Muscle of back (tissue), 11 donors: ENCODE measurements around the gene ITM2C. TPM values are rescaled to one million over a fixed set of nuclear protein-coding genes. Genes with fewer than 3 reads are reported as not detected.

Experiments
- DNase-seq, 3 donors: peaks; one replicate each; pipeline versions ENCODE4 v3.0.0 to v3.0.0-alpha.2; 2013
- polyA plus RNA-seq, 10 donors: library from polyadenylated mRNA; unstranded; fragments of 120-200 nt; gene quantifications; one replicate each; pipeline ENCODE4 v1.2.1, GENCODE V29; 2013; ENCODE audit not compliant: insufficient read length in 10 of 10

The ITM2C gene
- polyA plus RNA-seq, 10 donors = 122 to 273 (median 169) TPM

GRCh38 chr2:230871361-230872150 is 6.8 kb downstream of the ITM2C start:
- no peak for DNase-seq

GRCh38 chr2:230872151-230872967 is 7.6 kb downstream of the ITM2C start:
- DNase-seq = no peak

GRCh38 chr2:230872968-230873660 is 8.4 kb downstream of the ITM2C start:
- DNase-seq = no peak

GRCh38 chr2:230873661-230874401 is 9.1 kb downstream of the ITM2C start:
- no peak for DNase-seq

- DNase-seq = no peak
Observed at GRCh38 chr2:230874456-230874855, 9.7 kb downstream of the ITM2C start.

- DNase-seq = no peak
Observed at GRCh38 chr2:230874876-230875275, 10.1 kb downstream of the ITM2C start.

- DNase-seq = no peak
Observed at GRCh38 chr2:230875347-230876315, 10.9 kb downstream of the ITM2C start.

- no peak for DNase-seq
Observed at GRCh38 chr2:230877116-230877758, 12.5 kb downstream of the ITM2C start.

GRCh38 chr2:230877759-230878598 is 13.2 kb downstream of the ITM2C start:
- no peak for DNase-seq

- no peak for DNase-seq
Observed at GRCh38 chr2:230878599-230879188, 14.0 kb downstream of the ITM2C start.

GRCh38 chr2:230879271-230879882 is 14.6 kb downstream of the ITM2C start:
- DNase-seq = no peak

- DNase-seq = no peak
Observed at GRCh38 chr2:230879891-230880290, 15.1 kb downstream of the ITM2C start.

- no peak for DNase-seq
Observed at GRCh38 chr2:230881840-230882239, 17.1 kb downstream of the ITM2C start.

GRCh38 chr2:230885463-230886130 is 20.9 kb downstream of the ITM2C start:
- DNase-seq = peak in 1 of 3 donors; percentile 69

GRCh38 chr2:230886206-230886605 is 21.5 kb downstream of the ITM2C start:
- DNase-seq = no peak

- DNase-seq = no peak
Observed at GRCh38 chr2:230886671-230887071, 21.9 kb downstream of the ITM2C start.

- no peak for DNase-seq
Observed at GRCh38 chr2:230887342-230887741, 22.6 kb downstream of the ITM2C start.
